ENCODE measurements around the gene CBX7. TPM values are rescaled to one million over a fixed set of nuclear protein-coding genes. Genes with fewer than 3 reads are reported as not detected.

Gene CBX7
- total RNA-seq, 2 experiments from 2014 or later = 14.9 to 16.0 TPM

GRCh38 chr22:39149915-39150847, 2.3 kb downstream of the CBX7 start:
- peak overlapping the region; percentile 47 for H3K27ac Mint-ChIP-seq

GRCh38 chr22:39148727-39149535, 3.5 kb downstream of the CBX7 start:
- ChIA-PET CTCF (interaction anchor here (0.6 to 2.7 kb wide), 6 partner anchors 106 to 1511 kb away, joined by 3 to 9 read pairs (median 4); partner anchors contain the start of gene CBX6), POLR2A (interaction anchor here (1.1 kb wide), 1 partner anchor 171 kb away, joined by 3 read pairs; no protein-coding TSS in a partner anchor)
- peak; percentile 36 for DNase-seq
- Mint-ChIP-seq H3K27ac (no peak overlapping the region), H3K4me1 (peaks cover 45% of the 10 kb centered on the region), H3K36me3 (ENCODE audit: low read depth) (peaks cover 6% of the 10 kb centered on the region), H3K9me3 (no peaks in the 10 kb centered on the region), H3K4me3 (no peak overlapping the region), H3K27me3 (peaks cover 9% of the 10 kb centered on the region)

More at GRCh38 chr22:39149915-39150847, 2.3 kb downstream of the CBX7 start:
- DNase-seq = no peak
- H3K27me3 Mint-ChIP-seq = peaks cover 18% of the 10 kb centered on the region
- H3K4me3 Mint-ChIP-seq = peak overlapping the region; percentile 61
- CTCF ChIA-PET = interaction anchor here (1.3 to 2.7 kb wide), 2 partner anchors 278 to 280 kb away, joined by 3 to 9 read pairs; partner anchors contain the start of gene CBX6
- H3K9me3 Mint-ChIP-seq = no peaks in the 10 kb centered on the region
- H3K36me3 Mint-ChIP-seq (ENCODE audit: low read depth) = peaks cover 6% of the 10 kb centered on the region
- peaks cover 40% of the 10 kb centered on the region for H3K4me1 Mint-ChIP-seq
- POLR2A ChIA-PET = no interaction called here

GRCh38 chr22:39148026-39148726, 4.3 kb downstream of the CBX7 start:
- no peaks in the 10 kb centered on the region for H3K9me3 Mint-ChIP-seq
- DNase-seq = no peak
- H3K4me3 Mint-ChIP-seq = no peak overlapping the region
- peaks cover 1% of the 10 kb centered on the region for H3K27me3 Mint-ChIP-seq
- POLR2A ChIA-PET = interaction anchor here (1.1 kb wide), 1 partner anchor 172 kb away, joined by 3 read pairs; no protein-coding TSS in a partner anchor
- H3K36me3 Mint-ChIP-seq (ENCODE audit: low read depth) = peaks cover 6% of the 10 kb centered on the region
- CTCF ChIA-PET = interaction anchor here (0.6 to 2.7 kb wide), 7 partner anchors 105 to 1512 kb away, joined by 3 to 9 read pairs (median 3); partner anchors contain the start of gene CBX6
- peaks cover 46% of the 10 kb centered on the region for H3K4me1 Mint-ChIP-seq
- no peak overlapping the region for H3K27ac Mint-ChIP-seq

GRCh38 chr22:39147335-39148025, 5.0 kb downstream of the CBX7 start:
- H3K4me3 Mint-ChIP-seq = no peak overlapping the region
- H3K27ac Mint-ChIP-seq = no peak overlapping the region
- H3K27me3 Mint-ChIP-seq = no peaks in the 10 kb centered on the region
- peaks cover 6% of the 10 kb centered on the region for H3K36me3 Mint-ChIP-seq (ENCODE audit: low read depth)
- CTCF ChIA-PET = interaction anchor here (1.0 to 1.4 kb wide), 2 partner anchors 163 to 206 kb away, joined by 3 to 5 read pairs; no protein-coding TSS in a partner anchor
- no peak for DNase-seq
- peaks cover 46% of the 10 kb centered on the region for H3K4me1 Mint-ChIP-seq
- no peaks in the 10 kb centered on the region for H3K9me3 Mint-ChIP-seq
- POLR2A ChIA-PET = no interaction called here

- POLR2A ChIA-PET = no interaction called here
- CTCF ChIA-PET = interaction anchor here (0.6 to 1.0 kb wide), 2 partner anchors 164 to 291 kb away, joined by 3 read pairs; no protein-coding TSS in a partner anchor
- Mint-ChIP-seq H3K27me3 (no peaks in the 10 kb centered on the region), H3K9me3 (no peaks in the 10 kb centered on the region), H3K4me3 (peak overlapping the region; percentile 75), H3K36me3 (ENCODE audit: low read depth) (peaks cover 6% of the 10 kb centered on the region), H3K27ac (peak overlapping the region; percentile 92), H3K4me1 (peaks cover 43% of the 10 kb centered on the region)
- DNase-seq = no peak
These were observed 6.0 kb downstream of the CBX7 start for GRCh38 chr22:39146256-39147101.

GRCh38 chr22:39144101-39144767, 8.2 kb downstream of the CBX7 start:
- no peaks in the 10 kb centered on the region for H3K27me3 Mint-ChIP-seq
- ChIA-PET CTCF (no interaction called here), POLR2A (no interaction called here)
- H3K4me3 Mint-ChIP-seq = peak overlapping the region; percentile 92
- peaks cover 29% of the 10 kb centered on the region for H3K4me1 Mint-ChIP-seq
- peak; percentile 76 for DNase-seq
- no peaks in the 10 kb centered on the region for H3K9me3 Mint-ChIP-seq
- peaks cover 3% of the 10 kb centered on the region for H3K36me3 Mint-ChIP-seq (ENCODE audit: low read depth)
- H3K27ac Mint-ChIP-seq = peak overlapping the region; percentile 91

- ChIA-PET CTCF (interaction anchor here (1.5 kb wide), 1 partner anchor 8 kb away, joined by 5 read pairs; no protein-coding TSS in a partner anchor), POLR2A (no interaction called here)
- H3K4me1 Mint-ChIP-seq = peaks cover 26% of the 10 kb centered on the region
- no peak overlapping the region for H3K27ac Mint-ChIP-seq
- no peaks in the 10 kb centered on the region for H3K27me3 Mint-ChIP-seq
- H3K9me3 Mint-ChIP-seq = no peaks in the 10 kb centered on the region
- no peak for DNase-seq
- no peaks in the 10 kb centered on the region for H3K36me3 Mint-ChIP-seq (ENCODE audit: low read depth)
- no peak overlapping the region for H3K4me3 Mint-ChIP-seq
These were observed 10.3 kb downstream of the CBX7 start for GRCh38 chr22:39142088-39142680.

- DNase-seq = no peak
- Mint-ChIP-seq H3K9me3 (no peaks in the 10 kb centered on the region), H3K4me3 (no peak overlapping the region), H3K27ac (no peak overlapping the region), H3K36me3 (ENCODE audit: low read depth) (no peaks in the 10 kb centered on the region), H3K4me1 (peaks cover 16% of the 10 kb centered on the region), H3K27me3 (no peaks in the 10 kb centered on the region)
- CTCF ChIA-PET = interaction anchor here (1.9 kb wide), 1 partner anchor 21 kb away, joined by 4 read pairs; no protein-coding TSS in a partner anchor
- POLR2A ChIA-PET = no interaction called here
These were observed 12.5 kb downstream of the CBX7 start for GRCh38 chr22:39139933-39140332.

GRCh38 chr22:39138357-39138997, 14.0 kb downstream of the CBX7 start:
- Mint-ChIP-seq H3K4me3 (no peak overlapping the region), H3K27ac (no peak overlapping the region), H3K27me3 (no peaks in the 10 kb centered on the region), H3K9me3 (no peaks in the 10 kb centered on the region), H3K4me1 (peaks cover 6% of the 10 kb centered on the region), H3K36me3 (ENCODE audit: low read depth) (no peaks in the 10 kb centered on the region)
- POLR2A ChIA-PET = interaction anchor here (0.5 kb wide), 1 partner anchor 470 kb away, joined by 5 read pairs; no protein-coding TSS in a partner anchor
- DNase-seq = no peak
- CTCF ChIA-PET = interaction anchor here (0.7 to 1.9 kb wide), 2 partner anchors 20 to 135 kb away, joined by 4 to 5 read pairs; no protein-coding TSS in a partner anchor

- no peak overlapping the region for H3K27ac Mint-ChIP-seq
- ChIA-PET POLR2A (no interaction called here), CTCF (interaction anchor here (0.6 to 1.4 kb wide), 3 partner anchors 13 to 127 kb away, joined by 5 to 6 read pairs (median 5); no protein-coding TSS in a partner anchor)
These were observed 16.2 kb downstream of the CBX7 start for GRCh38 chr22:39136317-39136716.

More at GRCh38 chr22:39136317-39136716, 16.2 kb downstream of the CBX7 start:
- Mint-ChIP-seq H3K9me3 (no peaks in the 10 kb centered on the region), H3K4me1 (peaks cover 5% of the 10 kb centered on the region), H3K36me3 (ENCODE audit: low read depth) (no peaks in the 10 kb centered on the region), H3K27me3 (no peaks in the 10 kb centered on the region), H3K4me3 (no peak overlapping the region)
- DNase-seq = no peak
